Testis (tissue), 2 donors: ENCODE results near the gene LONRF2.

Experiments
- CTCF ChIP-seq, 3 experiments: fragments of 450-650 bp in 2 of 3; fragments of 200-600 bp in 1 of 3; sonication (generic) in 1 of 3; IDR thresholded peaks; one replicate each; pipeline ENCODE4 v1.5.1; 2016 to 2019; ENCODE audit warnings: antibody characterized with exemption in 3 of 3, mild to moderate bottlenecking in 2 of 3, moderate library complexity in 1 of 3
- POLR2A ChIP-seq: fragments of 450-650 bp; IDR thresholded peaks from one replicate; pipeline ENCODE4 v1.6.1; 2017; ENCODE audit warnings: antibody characterized with exemption, mild to moderate bottlenecking, moderate library complexity

GRCh38 chr2:100238471-100238870 is 83.8 kb downstream of the LONRF2 start:
- TF ChIP-seq CTCF (IDR thresholded peaks at IDR 0.05) (no peak), POLR2A (no peak)
